NCI-H1694 (cell line): ENCODE data around the gene COL28A1.
"Not testable (repeated sequence)": the region's sequence is repeated elsewhere in the genome, so short reads cannot be mapped to it uniquely, and the experiment has no call there.

Source experiments
- DNase-seq: peaks from one replicate; lab custom pipeline; 2025; lab: John Stamatoyannopoulos, UW

The COL28A1 gene

GRCh38 chr7:7561591-7561990 is 25.9 kb upstream of the COL28A1 start:
- DNase-seq = not testable (repeated sequence)

GRCh38 chr7:7557252-7557651 is 21.6 kb upstream of the COL28A1 start:
- DNase-seq = no peak

- DNase-seq = no peak
Observed at GRCh38 chr7:7556852-7557251, 21.2 kb upstream of the COL28A1 start.

GRCh38 chr7:7554649-7555575 is 19.2 kb upstream of the COL28A1 start:
- DNase-seq = peak; percentile 67

- peak; percentile 35 for DNase-seq
Observed at GRCh38 chr7:7554021-7554432, 18.4 kb upstream of the COL28A1 start.

GRCh38 chr7:7553386-7553785 is 17.7 kb upstream of the COL28A1 start:
- DNase-seq = no peak

- DNase-seq = no peak
Observed at GRCh38 chr7:7552199-7552598, 16.5 kb upstream of the COL28A1 start.

GRCh38 chr7:7550663-7551062 is 15.0 kb upstream of the COL28A1 start:
- DNase-seq = no peak

- DNase-seq = no peak
Observed at GRCh38 chr7:7548407-7548806, 12.7 kb upstream of the COL28A1 start.

GRCh38 chr7:7542251-7542835 is 6.7 kb upstream of the COL28A1 start:
- no peak for DNase-seq

- no peak for DNase-seq
Observed at GRCh38 chr7:7539711-7540110, 4.0 kb upstream of the COL28A1 start.

- DNase-seq = no peak
Observed at GRCh38 chr7:7539152-7539551, 3.5 kb upstream of the COL28A1 start.

- DNase-seq = no peak
Observed at GRCh38 chr7:7537711-7538110, 2.0 kb upstream of the COL28A1 start.

GRCh38 chr7:7536396-7537019 is 835 bp upstream of the COL28A1 start:
- no peak for DNase-seq

- no peak for DNase-seq
Observed at GRCh38 chr7:7533831-7534430, 1.7 kb downstream of the COL28A1 start.

- no peak for DNase-seq
Observed at GRCh38 chr7:7529328-7529727, 6.3 kb downstream of the COL28A1 start.

GRCh38 chr7:7527047-7527446 is 8.6 kb downstream of the COL28A1 start:
- DNase-seq = no peak

- no peak for DNase-seq
Observed at GRCh38 chr7:7526006-7526405, 9.7 kb downstream of the COL28A1 start.

- DNase-seq = no peak
Observed at GRCh38 chr7:7524121-7524520, 11.6 kb downstream of the COL28A1 start.

GRCh38 chr7:7522421-7522820 is 13.3 kb downstream of the COL28A1 start:
- no peak for DNase-seq

- DNase-seq = no peak
Observed at GRCh38 chr7:7521259-7521658, 14.4 kb downstream of the COL28A1 start.

GRCh38 chr7:7519528-7519927 is 16.1 kb downstream of the COL28A1 start:
- DNase-seq = no peak

GRCh38 chr7:7519056-7519455 is 16.6 kb downstream of the COL28A1 start:
- no peak for DNase-seq
